Placental epithelial cell (primary cell): ENCODE data around the gene SRSF12. TPM values are rescaled to one million over a fixed set of nuclear protein-coding genes. Genes with fewer than 3 reads are reported as not detected.

Experiments
- small RNA-seq: library from RNA; depleted of rRNA; stranded (forward); fragments of <200 nt; gene quantifications from one replicate; pipeline ENCODE3, GENCODE V24; 2012
- total RNA-seq: library from RNA; depleted of rRNA; stranded (reverse); fragments of >200 nt; gene quantifications from 2 replicates; pipeline ENCODE4 v1.2.3, GENCODE V29; 2012

Gene SRSF12
- total RNA-seq, result 0.43 and 1.2 TPM in 2 replicates

DNA sequence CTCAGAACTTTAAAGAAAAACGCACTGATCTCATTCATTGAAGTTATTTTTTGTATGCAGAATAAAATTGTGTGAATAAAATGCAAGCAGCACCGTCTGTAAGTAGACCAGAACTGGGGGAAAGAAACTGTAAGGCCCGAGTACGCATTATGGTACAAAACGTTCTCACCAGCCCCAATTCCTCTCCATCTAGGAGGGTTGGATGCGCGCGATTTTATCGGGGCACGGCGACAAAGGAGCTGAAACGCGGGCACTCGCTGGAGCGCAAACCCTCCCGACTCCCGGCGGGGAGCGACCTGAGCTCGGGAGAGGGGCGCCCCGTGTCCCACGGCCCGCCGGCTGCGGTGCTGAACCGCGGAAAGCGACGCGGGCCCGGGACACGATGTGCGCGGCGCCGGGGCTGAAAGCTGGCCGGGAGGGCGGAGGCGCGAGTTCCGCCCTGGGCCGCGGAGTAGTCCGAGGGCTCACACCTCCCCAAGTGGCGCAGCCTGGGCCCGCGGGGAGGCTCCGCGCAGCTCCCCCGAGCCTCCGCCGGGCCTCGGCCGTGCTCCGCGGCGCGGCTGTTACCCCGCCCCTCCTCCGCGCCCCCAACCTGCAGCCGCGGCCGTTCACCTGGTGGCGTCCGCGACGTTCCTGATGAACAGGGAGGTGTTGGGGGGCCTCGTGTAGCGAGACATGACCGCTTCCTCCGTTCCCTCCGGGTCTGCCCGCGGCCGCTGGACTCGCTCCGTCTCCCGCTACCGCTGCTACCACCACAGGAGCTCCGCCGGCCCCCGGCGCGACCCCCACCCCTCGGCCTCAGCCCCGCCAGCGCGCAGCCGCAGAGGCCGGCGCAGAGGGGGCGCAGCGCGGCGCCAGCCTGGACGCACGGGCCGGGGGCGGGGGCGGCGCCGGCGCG lies at the start of gene SRSF12:
Gene SRSF12, minus strand, starts transcription at position 861 of the 898 bp plus-strand sequence. Its CDS starts 184 bp downstream, at position 677.

DNA sequence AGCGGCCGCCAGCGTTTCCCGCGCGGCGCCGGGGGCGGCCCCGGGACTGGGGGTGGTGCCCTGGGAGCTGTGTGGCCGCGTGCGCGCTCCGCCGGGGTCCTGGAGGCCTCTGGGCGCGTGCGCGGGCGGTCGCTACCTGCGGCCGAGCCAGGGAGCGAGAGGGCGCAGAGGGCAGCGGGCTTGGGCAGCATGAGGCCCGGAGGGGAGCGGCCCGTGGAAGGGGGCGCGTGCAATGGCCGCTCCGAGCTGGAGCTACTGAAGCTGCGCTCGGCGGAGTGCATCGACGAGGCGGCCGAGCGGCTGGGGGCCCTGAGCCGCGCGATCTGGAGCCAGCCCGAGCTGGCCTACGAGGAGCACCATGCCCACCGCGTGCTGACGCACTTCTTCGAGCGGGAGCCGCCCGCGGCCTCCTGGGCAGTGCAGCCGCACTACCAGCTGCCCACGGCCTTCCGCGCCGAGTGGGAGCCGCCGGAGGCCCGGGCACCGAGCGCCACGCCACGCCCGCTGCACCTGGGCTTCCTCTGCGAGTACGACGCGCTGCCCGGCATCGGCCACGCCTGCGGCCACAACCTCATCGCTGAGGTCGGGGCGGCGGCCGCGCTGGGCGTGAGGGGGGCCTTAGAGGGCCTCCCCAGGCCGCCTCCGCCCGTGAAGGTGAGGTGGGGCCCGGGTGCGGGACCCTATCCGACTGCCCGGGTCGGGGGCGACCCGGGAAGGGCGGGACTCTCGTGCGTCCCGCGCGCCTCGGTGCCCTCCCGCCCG lies 28.3 kb upstream of the SRSF12 start, which contains the start of gene PM20D2:
Gene PM20D2, plus strand, starts transcription at position 100 of the 762 bp plus-strand sequence. Its CDS starts 90 bp downstream, at position 190.

DNA sequence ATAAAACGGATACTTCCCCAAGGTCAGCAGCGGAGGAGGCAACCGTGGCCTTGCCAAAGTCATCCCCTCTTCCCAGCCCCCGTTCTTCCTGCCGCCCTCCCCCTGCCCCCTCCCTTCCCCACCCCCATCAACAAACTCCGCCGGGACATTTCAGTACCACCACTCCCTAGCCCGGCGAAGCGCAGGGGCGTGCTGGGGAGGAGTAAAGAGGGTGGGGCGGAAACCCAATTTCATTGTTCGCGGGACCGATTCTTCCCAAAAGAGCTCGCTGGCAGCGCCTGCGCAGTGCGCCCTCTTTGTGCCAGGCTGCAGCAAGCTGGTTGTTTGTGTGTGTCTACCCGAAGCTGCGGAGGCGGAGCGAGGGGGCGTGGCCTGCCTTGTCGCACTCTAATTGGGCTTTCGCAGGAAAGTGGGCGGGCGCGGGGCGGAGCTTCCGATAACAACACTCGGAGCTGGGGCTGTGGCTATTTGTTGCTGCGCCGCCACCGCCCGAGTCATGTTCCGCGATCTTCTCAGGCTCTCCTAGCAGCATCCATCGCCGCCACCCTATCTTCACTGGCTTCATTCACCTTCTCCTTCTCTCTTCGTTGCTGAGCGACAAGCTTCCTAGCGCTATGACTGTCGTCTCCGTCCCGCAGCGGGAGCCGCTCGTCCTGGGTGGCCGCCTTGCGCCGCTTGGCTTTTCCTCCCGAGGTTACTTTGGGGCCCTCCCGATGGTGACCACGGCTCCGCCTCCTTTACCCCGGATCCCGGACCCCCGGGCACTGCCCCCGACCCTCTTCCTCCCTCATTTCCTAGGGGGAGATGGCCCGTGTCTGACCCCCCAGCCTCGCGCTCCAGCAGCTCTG lies 37.4 kb downstream of the SRSF12 start, which contains the start of gene PNRC1:
Gene PNRC1, plus strand, starts transcription at position 471 of the 848 bp plus-strand sequence. Its CDS starts 144 bp downstream, at position 615.

Small RNA genes lying within 50 kb of the gene (small RNA-seq; reads per million reads assigned to genes)
- gene RN7SL336P (not detected), gene RNU2-61P (6.4 reads per million, percentile 93 among the genes with 10 or more reads in this experiment)

Other genes with a start within 250 kb of the SRSF12 start
- 14.1 and 19.1 TPM in 2 replicates for gene RNGTT, start 154.5 kb downstream of the SRSF12 start, total RNA-seq
- 69.4 and 190 TPM in 2 replicates for gene PNRC1, start 37.3 kb downstream of the SRSF12 start, total RNA-seq
- 1.6 and 2.6 TPM in 2 replicates for gene PM20D2, start 28.0 kb upstream of the SRSF12 start, total RNA-seq
- gene GABRR1, start 99.3 kb upstream of the SRSF12 start, total RNA-seq, result not detected in 2 replicates
- gene GABRR2, start 197.2 kb upstream of the SRSF12 start, total RNA-seq, result 0.54 and 1.2 TPM in 2 replicates
- 80.1 and 210 TPM in 2 replicates for gene UBE2J1, start 234.7 kb upstream of the SRSF12 start, total RNA-seq